ENCODE data around the gene PHYH.

PHYH gene

DNA sequence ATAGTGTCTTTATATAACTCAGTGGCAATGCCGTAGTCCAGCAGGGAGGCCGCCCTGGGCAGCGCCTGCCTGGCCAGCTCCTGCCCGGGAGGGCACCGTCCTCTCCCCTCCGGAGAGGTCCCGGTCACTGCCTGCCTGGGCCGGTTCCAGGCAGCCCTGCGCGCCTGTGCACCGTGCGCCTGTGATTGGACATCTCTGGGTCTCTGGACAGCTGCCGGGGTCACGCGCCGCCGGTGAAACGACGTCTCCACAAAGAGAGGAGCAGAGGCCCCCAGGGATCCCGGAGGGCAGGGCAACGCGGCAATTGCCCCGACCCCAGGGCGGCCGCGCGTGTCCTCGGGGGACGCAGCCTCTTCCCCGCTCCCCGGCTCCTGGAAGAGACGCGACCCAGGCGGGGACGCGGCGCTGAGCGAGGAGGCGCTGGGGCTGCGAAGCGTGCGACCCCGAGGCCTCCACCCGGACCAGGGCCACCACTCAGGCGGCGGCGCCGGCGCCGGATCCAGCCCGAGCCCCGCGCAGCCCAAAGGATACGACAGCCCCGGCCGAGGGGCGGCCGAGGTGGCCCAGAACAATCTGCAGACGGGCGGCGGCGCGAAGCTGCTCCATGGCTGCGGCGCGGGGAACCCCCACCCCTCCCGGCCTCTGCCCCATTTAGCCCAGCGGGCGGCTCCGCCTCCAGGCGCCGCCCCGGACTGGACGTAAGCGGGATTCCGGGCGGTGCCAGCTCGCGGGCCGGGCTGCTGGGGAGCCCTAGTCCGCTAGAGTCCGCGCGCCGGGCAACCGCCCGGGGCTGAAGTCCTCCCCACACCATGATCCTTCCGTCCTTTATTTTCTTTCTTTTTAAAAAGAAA lies at the start of gene PHYH:
Gene PHYH (minus strand): TSS at position 628 of the 851 bp plus-strand sequence. CDS start 22 bp downstream, at position 606.
- H3K4me3 ChIP-seq (ENCODE audit: low read depth in 1 of 2, low read length in 2 of 2): peak within 1 kb of the TSS; percentile 61 to 90
- H3K27ac ChIP-seq (ENCODE audit: low read length): peak within 1 kb of the TSS; percentile 58
- H3K4me1 ChIP-seq (ENCODE audit: control insufficient read depth in 1 of 2, insufficient read depth in 2 of 2, low read length in 2 of 2): peaks cover 0 to 11% of the 10 kb centered on the region in 2 donors
- no peaks in the 10 kb centered on the region for H3K9me3 ChIP-seq (ENCODE audit: control insufficient read depth in 1 of 2, low read length in 2 of 2)
- peaks cover 0 to 12% of the 10 kb centered on the region in 2 donors for H3K36me3 ChIP-seq (ENCODE audit: control insufficient read depth in 1 of 2, insufficient read depth in 2 of 2, low read length in 2 of 2)
- H3K27me3 ChIP-seq (ENCODE audit: low read depth, low read length): no peaks in the 10 kb centered on the region

DNA sequence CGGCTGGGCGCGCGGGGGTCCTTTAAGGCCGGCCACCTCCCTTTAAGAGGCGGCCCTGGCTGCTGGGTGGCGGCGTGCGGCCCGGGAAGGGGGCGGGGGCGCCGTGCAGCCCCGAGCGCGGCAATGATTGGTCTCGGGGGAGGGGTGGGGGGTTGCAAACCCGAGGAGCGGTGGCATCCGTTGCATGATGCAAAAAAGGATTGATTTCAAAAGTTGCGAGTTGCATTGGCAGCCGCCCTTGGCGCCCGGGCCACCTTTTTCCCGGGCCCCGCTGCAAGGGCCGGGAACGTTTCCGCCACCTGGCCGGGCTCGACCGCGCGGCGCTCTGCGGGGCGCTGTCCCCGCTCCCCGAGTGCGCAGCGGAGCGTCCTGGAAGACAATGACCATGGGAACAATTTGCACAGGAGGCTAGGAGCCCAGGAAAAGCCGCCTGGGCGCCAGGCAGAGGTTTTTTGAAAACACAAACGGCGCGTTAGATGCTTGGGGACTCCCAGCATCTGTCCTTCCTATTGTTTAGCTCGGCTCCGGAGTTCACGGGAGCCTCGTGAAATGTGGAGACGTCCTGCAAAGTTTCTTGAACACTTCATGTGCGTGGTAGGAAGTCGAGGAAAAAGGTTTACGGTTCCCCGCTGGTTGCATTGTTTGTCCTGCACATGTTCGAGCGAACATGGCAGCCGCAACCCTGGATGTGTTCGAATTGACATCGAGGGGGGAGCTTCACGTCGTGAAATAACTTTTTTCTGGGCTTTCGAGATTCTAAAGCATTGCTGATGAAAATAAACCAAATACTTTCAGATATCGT lies 48.6 kb upstream of the PHYH start, which contains the start of gene SEPHS1:
Gene SEPHS1 (minus strand): TSS at position 78 of the 802 bp plus-strand sequence. CDS start 3,343 bp downstream, outside the sequence.
- Histone ChIP-seq H3K36me3 (ENCODE audit: control insufficient read depth in 1 of 2, insufficient read depth in 2 of 2, low read length in 2 of 2) (no peaks in the 10 kb centered on the region), H3K4me1 (ENCODE audit: control insufficient read depth in 1 of 2, insufficient read depth in 2 of 2, low read length in 2 of 2) (peaks cover 9 to 10% of the 10 kb centered on the region in 2 donors), H3K9me3 (ENCODE audit: control insufficient read depth in 1 of 2, low read length in 2 of 2) (no peaks in the 10 kb centered on the region), H3K4me3 (ENCODE audit: low read depth in 1 of 2, low read length in 2 of 2) (peak within 1 kb of the TSS; percentile 79 to 91), H3K27me3 (ENCODE audit: low read depth, low read length) (peaks cover 11% of the 10 kb centered on the region), H3K27ac (ENCODE audit: low read length) (peak within 1 kb of the TSS; percentile 91)

DNA sequence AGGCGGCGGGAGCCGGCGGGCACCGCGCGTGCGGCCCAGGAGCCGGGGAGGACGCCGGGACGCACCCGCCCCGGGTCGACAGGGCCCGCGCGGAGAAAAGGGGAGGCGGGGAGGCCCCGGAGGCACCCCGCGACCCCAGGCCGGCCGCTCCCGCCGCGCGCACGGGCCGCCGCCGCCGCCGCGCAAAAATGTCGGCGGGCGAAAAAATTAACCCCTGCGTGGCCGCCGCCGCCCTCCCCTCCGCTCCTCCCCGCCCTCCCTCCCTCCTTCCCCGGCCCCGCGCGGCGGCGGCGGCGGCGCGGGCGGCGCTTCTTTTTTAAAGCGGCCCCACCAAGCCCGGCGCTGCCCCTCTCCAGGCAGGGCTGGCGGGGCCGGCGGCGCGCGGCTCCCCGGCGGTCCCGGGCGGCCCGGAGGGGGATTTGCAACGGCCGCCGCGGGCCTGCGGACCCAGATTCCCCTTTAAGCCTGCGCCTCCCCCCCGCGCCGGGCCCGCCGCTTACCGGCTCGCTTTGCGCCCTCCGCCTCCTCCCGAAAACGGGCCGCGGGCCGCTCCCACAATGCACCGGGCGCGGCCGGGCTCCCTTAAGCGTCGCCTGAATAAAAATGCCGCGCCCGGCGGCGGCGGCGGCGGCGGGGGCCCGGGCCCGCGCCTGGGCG lies 47.8 kb upstream of the PHYH start:
- H3K9me3 ChIP-seq (ENCODE audit: control insufficient read depth in 1 of 2, low read length in 2 of 2): no peaks in the 10 kb centered on the region

DNA sequence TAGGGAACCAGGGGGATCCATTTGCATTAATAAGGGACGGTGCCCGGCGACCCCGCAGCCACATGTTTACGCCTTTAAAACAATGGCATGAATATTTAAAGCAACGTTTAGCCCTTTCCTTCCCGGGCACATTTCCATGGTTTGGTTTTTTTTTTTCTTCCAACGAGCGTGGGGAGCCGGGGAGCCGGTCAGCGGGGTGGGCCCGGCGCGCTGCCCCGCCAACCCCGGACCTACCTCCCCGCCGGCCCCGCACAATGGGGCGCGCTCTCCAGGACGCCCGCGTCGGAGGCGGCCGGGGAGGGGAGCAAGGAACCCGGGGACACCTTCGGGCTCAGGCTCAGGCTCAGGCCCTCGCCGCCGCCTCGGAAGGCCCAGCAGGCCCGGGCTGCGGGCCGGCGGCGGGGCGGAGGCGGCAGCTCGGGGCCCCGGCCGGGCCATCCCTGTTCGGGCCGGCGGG lies 47.2 kb upstream of the PHYH start:
- Histone ChIP-seq H3K4me3 (ENCODE audit: low read depth in 1 of 2, low read length in 2 of 2) (peak overlapping the region; percentile 72 to 82), H3K27me3 (ENCODE audit: low read depth, low read length) (peaks cover 5% of the 10 kb centered on the region), H3K27ac (ENCODE audit: low read length) (peak overlapping the region; percentile 91), H3K36me3 (ENCODE audit: control insufficient read depth in 1 of 2, insufficient read depth in 2 of 2, low read length in 2 of 2) (no peaks in the 10 kb centered on the region), H3K9me3 (ENCODE audit: control insufficient read depth in 1 of 2, low read length in 2 of 2) (no peaks in the 10 kb centered on the region), H3K4me1 (ENCODE audit: control insufficient read depth in 1 of 2, insufficient read depth in 2 of 2, low read length in 2 of 2) (peaks cover 9 to 10% of the 10 kb centered on the region in 2 donors)

More for the DNA sequence above, 47.8 kb upstream of the PHYH start:
- Histone ChIP-seq H3K27ac (ENCODE audit: low read length) (no peak overlapping the region), H3K27me3 (ENCODE audit: low read depth, low read length) (peaks cover 10% of the 10 kb centered on the region), H3K4me3 (ENCODE audit: low read depth in 1 of 2, low read length in 2 of 2) (peak overlapping the region in 1 of 2 donors; percentile 79), H3K36me3 (ENCODE audit: control insufficient read depth in 1 of 2, insufficient read depth in 2 of 2, low read length in 2 of 2) (no peaks in the 10 kb centered on the region), H3K4me1 (ENCODE audit: control insufficient read depth in 1 of 2, insufficient read depth in 2 of 2, low read length in 2 of 2) (peaks cover 9 to 10% of the 10 kb centered on the region in 2 donors)

DNA sequence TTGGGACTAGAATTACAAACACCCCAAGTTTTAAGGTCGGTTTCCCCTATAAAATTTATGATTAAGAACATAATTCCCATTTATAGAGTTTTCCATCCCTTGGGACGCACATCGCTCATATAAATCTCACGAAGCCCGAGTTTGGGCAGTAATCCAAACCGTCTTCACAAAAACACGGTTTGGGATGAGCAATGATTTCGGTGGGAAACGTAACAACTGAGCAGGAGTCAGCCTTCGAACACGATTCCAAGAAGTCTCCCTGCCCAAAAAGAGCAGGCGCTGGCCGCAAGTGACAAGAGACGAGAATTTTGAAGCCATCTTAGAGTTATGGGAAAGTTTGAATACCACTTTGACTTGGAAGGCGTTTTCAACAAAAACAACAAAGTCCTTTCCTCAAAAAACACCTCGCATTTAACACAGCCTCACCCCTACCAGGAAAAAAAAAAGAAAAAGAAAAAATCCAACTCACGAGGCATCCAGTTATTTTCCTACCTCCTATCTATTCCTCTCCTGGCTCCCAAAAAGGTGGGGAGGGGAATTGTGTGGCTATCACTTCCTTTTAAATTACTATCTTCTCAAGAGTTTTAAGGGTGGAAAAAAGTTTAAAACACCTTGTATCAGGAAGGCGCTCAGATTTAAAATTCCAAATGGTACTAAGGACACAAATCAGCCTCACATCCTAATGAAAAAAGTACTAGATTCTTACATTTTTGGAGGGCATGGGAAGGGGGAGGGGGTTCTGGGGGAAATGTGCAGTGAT lies 46.6 kb upstream of the PHYH start:
- H3K4me1 ChIP-seq (ENCODE audit: control insufficient read depth in 1 of 2, insufficient read depth in 2 of 2, low read length in 2 of 2): peaks cover 9 to 10% of the 10 kb centered on the region in 2 donors
- H3K4me3 ChIP-seq (ENCODE audit: low read depth in 1 of 2, low read length in 2 of 2): peak overlapping the region; percentile 72 to 82
- peak overlapping the region; percentile 91 for H3K27ac ChIP-seq (ENCODE audit: low read length)
- peaks cover under 1% of the 10 kb centered on the region for H3K27me3 ChIP-seq (ENCODE audit: low read depth, low read length)
- no peaks in the 10 kb centered on the region for H3K36me3 ChIP-seq (ENCODE audit: control insufficient read depth in 1 of 2, insufficient read depth in 2 of 2, low read length in 2 of 2)
- no peaks in the 10 kb centered on the region for H3K9me3 ChIP-seq (ENCODE audit: control insufficient read depth in 1 of 2, low read length in 2 of 2)

DNA sequence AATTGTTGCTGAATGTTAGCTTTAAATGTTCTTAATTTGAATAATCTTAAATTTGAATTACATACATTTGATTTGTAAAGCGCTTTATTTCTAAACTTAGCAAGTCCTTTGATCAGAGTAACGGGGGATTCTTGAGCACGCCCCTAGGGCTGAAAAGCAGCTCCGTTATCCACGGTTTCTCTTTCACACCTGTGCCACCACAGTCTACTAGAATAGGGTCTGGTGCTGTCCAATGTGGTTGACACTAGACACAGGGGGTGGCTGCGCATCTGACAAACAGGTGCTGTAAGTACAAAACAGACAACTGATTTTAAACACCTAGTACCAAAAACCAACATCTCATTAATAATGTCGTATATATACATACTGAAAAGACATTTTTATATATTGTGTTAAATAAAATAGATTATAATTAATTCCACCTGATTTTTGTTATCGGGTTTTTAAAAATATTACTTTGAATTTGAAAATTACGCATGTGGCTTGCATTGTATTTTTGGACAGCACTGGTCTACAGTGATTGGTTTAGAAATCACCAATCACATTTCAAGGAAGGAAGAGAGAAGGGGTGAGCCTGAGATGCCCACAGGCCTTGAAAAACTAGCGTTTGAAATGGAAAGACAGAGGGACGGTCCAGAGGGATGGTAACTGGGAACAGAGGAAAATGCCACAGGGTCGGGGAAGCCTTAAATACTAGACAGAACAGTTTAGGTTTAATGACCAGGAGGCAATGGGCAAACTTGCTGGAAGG lies 40.9 kb upstream of the PHYH start:
- no peaks in the 10 kb centered on the region for H3K9me3 ChIP-seq (ENCODE audit: control insufficient read depth in 1 of 2, low read length in 2 of 2)
- H3K4me3 ChIP-seq (ENCODE audit: low read depth in 1 of 2, low read length in 2 of 2): no peak overlapping the region
- H3K36me3 ChIP-seq (ENCODE audit: control insufficient read depth in 1 of 2, insufficient read depth in 2 of 2, low read length in 2 of 2): peaks cover 6 to 10% of the 10 kb centered on the region in 2 donors
- no peaks in the 10 kb centered on the region for H3K27me3 ChIP-seq (ENCODE audit: low read depth, low read length)
- no peak overlapping the region for H3K27ac ChIP-seq (ENCODE audit: low read length)
- peaks cover 6 to 14% of the 10 kb centered on the region in 2 donors for H3K4me1 ChIP-seq (ENCODE audit: control insufficient read depth in 1 of 2, insufficient read depth in 2 of 2, low read length in 2 of 2)

DNA sequence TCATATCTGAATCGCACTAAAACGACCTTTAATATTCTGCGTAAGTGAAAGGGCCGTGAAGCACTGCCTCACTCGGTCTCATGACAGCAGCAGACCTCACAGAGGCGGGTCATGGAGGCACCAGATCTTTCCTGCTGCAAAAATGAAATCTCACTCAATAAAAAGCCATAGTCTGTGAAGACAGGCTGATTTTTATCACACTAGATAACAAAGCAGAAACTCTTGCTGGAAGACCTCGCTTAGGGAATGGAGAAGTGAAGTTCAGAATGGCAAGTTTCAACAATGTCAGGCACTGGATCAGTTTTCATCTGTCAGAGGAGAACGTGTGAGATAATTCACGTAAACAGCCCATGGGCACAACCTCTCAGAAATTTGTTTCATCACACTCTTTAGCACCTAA lies 40.2 kb upstream of the PHYH start:
- no peak overlapping the region for H3K27ac ChIP-seq (ENCODE audit: low read length)
- H3K36me3 ChIP-seq (ENCODE audit: control insufficient read depth in 1 of 2, insufficient read depth in 2 of 2, low read length in 2 of 2): peaks cover 7 to 15% of the 10 kb centered on the region in 2 donors
- no peaks in the 10 kb centered on the region for H3K27me3 ChIP-seq (ENCODE audit: low read depth, low read length)
- peaks cover 5 to 14% of the 10 kb centered on the region in 2 donors for H3K4me1 ChIP-seq (ENCODE audit: control insufficient read depth in 1 of 2, insufficient read depth in 2 of 2, low read length in 2 of 2)
- no peaks in the 10 kb centered on the region for H3K9me3 ChIP-seq (ENCODE audit: control insufficient read depth in 1 of 2, low read length in 2 of 2)
- no peak overlapping the region for H3K4me3 ChIP-seq (ENCODE audit: low read depth in 1 of 2, low read length in 2 of 2)

DNA sequence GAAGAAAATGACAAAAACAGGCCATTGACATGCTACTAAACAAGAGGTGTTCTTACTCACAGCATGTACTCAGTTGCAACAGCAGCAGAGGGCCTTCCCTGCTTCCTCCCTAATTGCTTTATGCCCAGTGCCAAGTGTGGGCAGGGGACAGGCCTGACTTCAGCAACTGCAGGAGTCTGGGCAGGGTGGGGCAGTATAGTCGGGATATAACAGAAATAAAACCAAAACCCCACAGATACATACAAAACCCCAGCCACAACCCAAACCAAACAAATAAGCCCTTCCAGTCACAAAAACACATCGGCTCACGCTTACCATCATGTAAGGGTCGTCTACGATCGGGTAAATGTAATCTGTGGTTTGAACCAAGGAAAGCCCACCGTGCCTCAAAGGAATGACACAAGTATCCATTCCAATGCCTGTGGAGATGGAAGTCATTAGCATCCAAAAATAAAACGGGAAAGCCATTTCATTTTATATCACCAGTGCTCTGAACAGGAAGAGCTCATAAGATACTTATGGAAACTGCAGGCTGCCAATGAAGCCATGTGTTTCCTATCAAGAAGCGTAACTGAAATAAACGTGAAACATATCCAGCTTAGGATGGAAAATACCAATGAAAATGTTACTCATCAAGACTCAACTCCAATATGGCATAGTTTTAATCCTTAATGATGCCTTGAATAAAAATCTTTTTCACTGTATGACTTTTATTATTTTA lies 38.7 kb upstream of the PHYH start:
- Histone ChIP-seq H3K27ac (ENCODE audit: low read length) (peak overlapping the region; percentile 30), H3K4me3 (ENCODE audit: low read depth in 1 of 2, low read length in 2 of 2) (no peak overlapping the region), H3K36me3 (ENCODE audit: control insufficient read depth in 1 of 2, insufficient read depth in 2 of 2, low read length in 2 of 2) (peaks cover 13 to 25% of the 10 kb centered on the region in 2 donors), H3K9me3 (ENCODE audit: control insufficient read depth in 1 of 2, low read length in 2 of 2) (no peaks in the 10 kb centered on the region), H3K4me1 (ENCODE audit: control insufficient read depth in 1 of 2, insufficient read depth in 2 of 2, low read length in 2 of 2) (peaks cover 5 to 14% of the 10 kb centered on the region in 2 donors), H3K27me3 (ENCODE audit: low read depth, low read length) (no peaks in the 10 kb centered on the region)

DNA sequence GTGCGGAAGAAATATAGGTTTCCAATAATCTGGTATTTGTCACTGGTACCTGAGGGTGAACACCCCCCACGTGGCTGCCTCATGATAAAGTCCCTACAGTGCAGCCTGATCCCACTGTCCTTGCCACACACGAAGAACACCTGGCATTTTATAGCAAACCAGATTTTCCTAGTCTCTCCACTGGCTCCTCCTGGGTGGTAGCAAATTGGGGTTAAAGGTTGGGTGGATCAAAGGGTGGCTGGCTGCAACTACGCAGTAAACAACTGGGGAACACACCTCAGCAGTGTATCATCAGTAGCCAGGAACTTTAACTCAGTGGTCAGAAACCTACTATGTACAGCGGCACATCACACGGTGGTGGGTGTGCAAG lies 37.9 kb upstream of the PHYH start:
- peak overlapping the region; percentile 30 for H3K27ac ChIP-seq (ENCODE audit: low read length)
- no peak overlapping the region for H3K4me3 ChIP-seq (ENCODE audit: low read depth in 1 of 2, low read length in 2 of 2)
- H3K27me3 ChIP-seq (ENCODE audit: low read depth, low read length): no peaks in the 10 kb centered on the region

More for the DNA sequence above, 37.9 kb upstream of the PHYH start:
- peaks cover 5 to 14% of the 10 kb centered on the region in 2 donors for H3K4me1 ChIP-seq (ENCODE audit: control insufficient read depth in 1 of 2, insufficient read depth in 2 of 2, low read length in 2 of 2)
- no peaks in the 10 kb centered on the region for H3K9me3 ChIP-seq (ENCODE audit: control insufficient read depth in 1 of 2, low read length in 2 of 2)
- H3K36me3 ChIP-seq (ENCODE audit: control insufficient read depth in 1 of 2, insufficient read depth in 2 of 2, low read length in 2 of 2): peaks cover 13 to 29% of the 10 kb centered on the region in 2 donors

All from muscle layer of duodenum (tissue), 2 donors.